Lower leg skin (tissue), 3 donors: ENCODE data around the gene CMTM1.

Experiments used
- POLR2A ChIP-seq, 2 donors: fragments of 450-650 bp; IDR thresholded peaks; one replicate each; pipeline ENCODE4 v1.6.1; 2016 to 2017; ENCODE audit warnings: antibody characterized with exemption in 2 of 2, mild to moderate bottlenecking in 1 of 2, moderate library complexity in 1 of 2
- TF ChIP-seq, protein P1 (sequence below), 3 donors: fragments of 450-650 bp; IDR thresholded peaks; one replicate each; pipeline ENCODE4 v1.5.1; 2016; ENCODE audit warnings: antibody characterized with exemption in 3 of 3, mild to moderate bottlenecking in 3 of 3, moderate library complexity in 2 of 3

DNA sequence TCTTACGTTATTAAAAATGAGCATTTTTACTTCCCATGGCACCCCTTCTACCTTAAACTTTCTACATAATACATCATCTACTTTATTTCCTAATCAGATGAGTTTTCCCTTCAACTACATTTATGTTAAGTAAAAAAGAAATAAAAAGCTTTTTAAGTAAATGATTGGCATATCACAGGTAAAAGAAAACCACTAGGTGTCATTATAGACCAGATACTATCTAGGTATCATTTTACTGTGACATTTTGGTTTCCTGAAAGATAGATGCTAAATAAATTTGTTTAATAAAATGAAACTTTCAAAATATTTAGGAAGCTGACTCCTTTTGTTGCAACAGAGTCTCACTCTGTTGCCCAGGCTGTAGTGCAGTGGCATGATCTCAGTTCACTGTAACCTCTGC lies 3.8 kb upstream of the CMTM1 start:
- TF ChIP-seq, protein P1, sequence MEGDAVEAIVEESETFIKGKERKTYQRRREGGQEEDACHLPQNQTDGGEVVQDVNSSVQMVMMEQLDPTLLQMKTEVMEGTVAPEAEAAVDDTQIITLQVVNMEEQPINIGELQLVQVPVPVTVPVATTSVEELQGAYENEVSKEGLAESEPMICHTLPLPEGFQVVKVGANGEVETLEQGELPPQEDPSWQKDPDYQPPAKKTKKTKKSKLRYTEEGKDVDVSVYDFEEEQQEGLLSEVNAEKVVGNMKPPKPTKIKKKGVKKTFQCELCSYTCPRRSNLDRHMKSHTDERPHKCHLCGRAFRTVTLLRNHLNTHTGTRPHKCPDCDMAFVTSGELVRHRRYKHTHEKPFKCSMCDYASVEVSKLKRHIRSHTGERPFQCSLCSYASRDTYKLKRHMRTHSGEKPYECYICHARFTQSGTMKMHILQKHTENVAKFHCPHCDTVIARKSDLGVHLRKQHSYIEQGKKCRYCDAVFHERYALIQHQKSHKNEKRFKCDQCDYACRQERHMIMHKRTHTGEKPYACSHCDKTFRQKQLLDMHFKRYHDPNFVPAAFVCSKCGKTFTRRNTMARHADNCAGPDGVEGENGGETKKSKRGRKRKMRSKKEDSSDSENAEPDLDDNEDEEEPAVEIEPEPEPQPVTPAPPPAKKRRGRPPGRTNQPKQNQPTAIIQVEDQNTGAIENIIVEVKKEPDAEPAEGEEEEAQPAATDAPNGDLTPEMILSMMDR (IDR thresholded peaks at IDR 0.05): no peak
- no peak for TF ChIP-seq POLR2A (IDR thresholded peaks at IDR 0.05)
